ENCODE results near the gene MAB21L2.
A peak's percentile ranks its signal among the peaks of the same experiment; 100 is the strongest.
"Not testable (repeated sequence)": the region's sequence is repeated elsewhere in the genome, so short reads cannot be mapped to it uniquely, and the experiment has no call there.

MAB21L2 gene

DNA sequence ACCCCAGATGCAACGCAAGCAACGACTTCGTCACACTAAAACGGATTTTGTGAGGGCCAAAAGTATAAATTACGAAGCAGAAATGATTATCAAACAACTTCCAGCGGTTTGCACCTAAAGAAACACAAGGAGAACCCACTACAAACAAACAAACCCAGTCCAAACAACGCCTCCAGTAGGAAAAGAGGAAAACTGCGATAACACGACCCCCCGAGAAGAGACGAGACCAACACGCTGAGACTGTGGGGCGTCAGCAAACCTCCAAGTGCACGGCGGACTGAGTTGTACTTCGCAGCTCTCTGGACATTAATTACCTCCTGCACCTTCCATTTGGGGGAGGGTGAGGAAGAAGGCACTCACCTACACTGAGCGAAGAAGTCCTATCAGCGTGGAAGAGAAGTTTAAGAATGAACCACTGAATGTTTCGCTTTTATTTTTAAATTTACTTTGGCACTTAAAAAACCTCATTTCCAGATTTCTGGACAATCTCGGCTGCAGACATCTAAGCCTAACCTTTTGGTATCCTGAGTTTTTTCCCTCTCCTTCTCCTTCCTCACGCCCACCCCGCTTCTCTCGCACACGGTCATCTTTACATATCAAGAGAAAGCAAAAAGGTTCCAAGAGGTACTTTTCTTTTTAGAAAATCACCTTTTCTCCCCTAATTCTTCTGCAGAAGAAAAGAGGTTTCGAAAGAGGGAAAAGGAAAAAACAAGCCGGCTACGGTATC, at the start of gene MAB21L2:
TSS of gene MAB21L2 (plus strand) at position 6 of the 727 bp plus-strand sequence. CDS start 879 bp downstream, outside the sequence.
- DNase-seq: no peak

DNA sequence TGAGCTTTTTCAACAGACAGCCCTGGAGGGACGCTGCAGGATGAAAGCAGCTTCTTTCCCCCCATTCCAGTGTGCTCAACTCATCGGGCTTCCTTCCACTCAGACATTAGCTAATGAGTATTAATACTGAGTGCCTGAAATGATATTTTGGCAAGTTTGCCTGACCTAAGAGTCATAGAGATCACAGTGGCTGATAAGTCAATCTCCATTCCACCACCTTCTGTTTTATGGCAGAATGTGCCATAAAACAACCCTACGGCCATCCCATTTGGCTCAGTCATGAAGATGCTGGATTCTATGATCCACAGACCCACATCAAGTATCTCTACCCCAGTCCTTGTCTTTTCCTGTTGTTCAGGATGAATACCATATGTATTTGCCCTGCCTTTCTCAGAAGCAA, 48.3 kb upstream of the MAB21L2 start:
- DNase-seq: no peak

DNA sequence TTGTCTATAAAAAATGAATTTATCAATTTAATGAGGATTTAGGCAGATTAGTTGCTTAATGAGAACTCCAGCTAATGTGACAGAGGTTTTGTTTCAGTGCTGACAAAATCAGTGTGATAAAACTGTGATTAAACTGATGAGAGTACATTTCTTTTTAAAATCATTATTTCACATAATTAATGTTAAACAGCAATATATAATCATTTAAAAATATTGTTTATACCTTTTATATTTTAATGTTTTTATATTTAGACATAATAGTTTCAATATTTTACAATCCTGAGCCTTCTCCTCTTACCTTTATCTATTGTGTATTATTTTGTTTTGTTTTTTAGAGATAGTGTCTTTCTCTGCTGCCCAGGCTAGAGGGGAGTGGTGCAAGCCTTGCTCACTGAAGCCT, 47.1 kb upstream of the MAB21L2 start:
- no peak for DNase-seq

DNA sequence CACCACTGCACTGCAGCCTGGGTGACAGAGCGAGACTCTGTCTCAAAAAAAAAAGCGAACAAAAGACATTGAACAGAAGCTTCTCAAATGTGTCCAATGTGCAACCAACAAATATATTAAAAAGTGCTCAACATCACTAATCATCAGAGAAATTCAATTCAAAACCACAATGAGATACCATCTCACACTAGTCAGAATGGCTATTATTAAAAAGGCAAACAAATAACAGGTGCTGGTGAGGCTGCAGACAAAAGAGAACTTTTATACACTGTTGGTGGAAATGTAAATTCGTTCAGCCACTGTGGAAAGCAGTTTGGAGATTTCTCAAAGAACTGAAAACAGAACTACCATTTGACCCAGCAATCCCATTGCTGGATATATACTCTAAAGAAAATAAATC, 44.0 kb upstream of the MAB21L2 start:
- DNase-seq: not testable (repeated sequence)

DNA sequence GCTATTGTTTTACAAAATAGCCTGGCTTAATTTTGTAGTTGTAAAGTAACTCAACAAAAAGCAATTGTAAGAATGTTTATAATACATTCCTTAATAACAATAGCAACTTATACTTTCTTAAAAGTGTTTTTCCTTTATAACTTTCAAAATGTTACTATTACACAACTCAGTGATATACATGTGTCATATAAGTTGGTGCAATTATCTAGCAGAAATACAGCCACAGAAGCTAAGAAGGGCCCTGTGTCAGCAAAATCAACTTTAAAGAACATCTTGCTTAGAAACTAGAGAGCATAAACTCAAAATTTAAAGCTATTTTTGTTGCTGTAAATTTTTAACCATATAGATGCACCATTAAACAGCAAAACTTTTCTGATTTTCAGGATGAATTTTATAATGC, 41.4 kb upstream of the MAB21L2 start:
- DNase-seq: no peak

DNA sequence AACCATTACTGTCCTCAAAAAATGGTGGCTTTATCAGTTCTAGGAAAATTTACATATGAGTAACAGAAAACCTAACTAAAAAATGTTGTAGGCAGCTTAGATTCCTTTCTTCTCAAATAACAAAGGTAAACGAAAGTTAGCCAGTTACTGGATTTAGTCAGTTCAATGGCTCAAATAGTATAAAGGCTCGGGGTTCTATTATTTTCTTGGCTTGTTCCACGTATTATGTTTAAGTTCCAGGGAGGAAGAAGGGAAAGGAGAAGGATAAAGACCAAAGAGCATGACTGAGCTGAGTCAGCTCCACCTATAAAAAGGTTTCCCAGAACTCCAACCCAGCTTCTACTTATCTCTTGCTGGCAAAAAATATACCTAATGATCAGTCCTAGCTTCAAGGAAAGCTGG, 41.0 kb upstream of the MAB21L2 start:
- DNase-seq: no peak

DNA sequence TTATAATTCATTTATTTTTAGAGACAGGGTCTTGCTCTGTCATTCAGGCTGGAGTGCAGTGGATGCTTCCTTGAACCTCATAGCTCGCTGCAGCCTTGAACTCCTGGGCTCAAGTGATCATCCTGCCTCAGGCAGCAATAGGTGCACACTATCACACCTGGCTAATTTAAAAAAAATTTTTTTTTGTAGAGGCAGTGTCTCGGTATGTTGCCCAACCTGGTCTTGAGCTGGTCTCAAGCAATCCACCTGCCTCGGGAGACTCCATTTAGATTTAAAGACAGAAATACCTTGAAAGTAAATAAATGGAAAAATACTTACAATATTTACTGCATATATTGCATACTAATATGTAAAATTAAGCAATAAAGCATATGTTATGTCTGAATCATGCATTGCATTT, 40.3 kb upstream of the MAB21L2 start:
- no peak for DNase-seq

DNA sequence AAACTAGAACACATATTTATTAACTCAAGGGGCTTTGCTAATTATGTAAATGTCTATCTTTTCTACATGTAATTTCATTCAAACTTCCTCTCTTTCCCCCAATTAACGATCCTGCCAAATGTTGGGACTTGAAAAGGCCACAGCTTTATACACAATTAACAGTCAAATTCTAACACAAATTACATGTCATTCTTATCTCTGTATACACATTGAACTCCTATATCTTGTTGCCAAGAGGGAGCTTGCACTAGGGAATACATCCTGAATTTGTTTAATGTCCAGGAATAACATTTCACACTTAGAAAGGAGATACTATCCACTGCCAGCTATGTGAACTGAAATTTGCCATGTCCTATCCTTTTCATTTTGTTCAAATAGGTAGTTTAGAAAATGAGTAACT, 38.9 kb upstream of the MAB21L2 start:
- DNase-seq: no peak

DNA sequence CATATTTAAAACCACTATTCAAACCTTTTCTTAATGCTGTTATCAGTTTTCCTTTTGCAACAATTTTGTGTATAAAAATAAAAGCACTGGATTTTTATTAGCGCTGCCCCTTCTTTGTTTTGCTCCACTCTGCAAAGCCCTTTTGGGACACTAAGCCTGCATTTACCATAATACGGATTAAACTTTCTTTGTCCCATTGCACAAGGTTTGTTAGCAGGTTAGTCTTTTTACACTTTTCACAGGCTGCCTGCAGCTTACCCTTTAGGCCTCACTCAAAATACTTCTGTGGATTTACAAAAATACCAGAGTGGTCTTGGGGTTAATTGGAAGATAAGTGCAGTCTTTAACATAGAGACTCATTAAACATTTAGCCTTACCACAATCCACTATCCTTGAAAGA, 35.7 kb upstream of the MAB21L2 start:
- DNase-seq: no peak

DNA sequence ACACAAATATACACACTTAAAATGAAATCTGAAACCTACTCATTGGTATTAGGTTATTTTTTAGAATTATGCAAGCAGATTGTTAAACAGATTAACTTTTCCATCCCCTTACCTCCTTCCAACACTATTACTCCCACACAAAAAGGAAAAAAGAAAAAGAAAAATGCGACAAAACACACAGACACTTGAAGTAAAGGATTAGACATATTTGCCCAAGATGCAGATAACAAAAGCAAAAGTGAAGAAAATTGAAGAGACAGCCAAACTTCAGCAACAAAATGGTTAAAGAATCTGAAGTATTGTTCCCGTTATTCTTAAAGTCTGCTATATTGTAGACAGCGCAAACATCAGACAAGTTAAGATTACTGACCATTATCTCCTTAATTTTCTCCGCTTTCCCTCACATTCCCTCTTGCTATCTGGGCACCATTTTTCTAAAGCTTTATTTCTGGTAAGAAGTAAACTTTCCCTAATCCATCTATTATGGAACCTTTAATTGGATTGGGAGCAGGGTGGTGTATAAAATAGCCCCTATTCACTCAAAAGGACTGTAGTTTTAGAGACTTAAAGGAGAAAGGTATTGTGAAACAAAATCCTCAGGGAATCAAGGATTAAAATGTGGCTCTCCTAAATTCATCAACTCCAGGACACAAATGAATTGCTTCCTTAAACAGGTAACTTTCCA, 34.7 kb upstream of the MAB21L2 start:
- DNase-seq: no peak

DNA sequence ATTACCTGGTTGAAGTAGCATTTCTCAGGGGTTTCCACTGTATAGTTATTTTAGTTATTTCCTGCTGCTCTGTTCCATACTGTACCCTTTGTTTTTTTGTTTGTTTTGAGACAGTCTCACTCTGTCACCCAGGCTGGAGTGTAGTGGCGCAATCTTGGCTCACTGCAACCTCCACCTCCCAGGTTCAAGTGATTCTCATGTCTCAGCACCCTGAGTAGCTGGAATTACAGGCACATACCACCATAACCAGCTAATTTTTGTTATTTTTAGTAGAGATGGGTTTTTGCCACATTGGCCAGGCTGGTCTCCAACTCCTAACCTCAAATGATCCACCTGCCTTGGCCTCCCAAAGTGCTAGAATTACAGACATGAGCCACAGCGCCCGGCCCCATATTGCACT, 24.1 kb upstream of the MAB21L2 start:
- not testable (repeated sequence) for DNase-seq

DNA sequence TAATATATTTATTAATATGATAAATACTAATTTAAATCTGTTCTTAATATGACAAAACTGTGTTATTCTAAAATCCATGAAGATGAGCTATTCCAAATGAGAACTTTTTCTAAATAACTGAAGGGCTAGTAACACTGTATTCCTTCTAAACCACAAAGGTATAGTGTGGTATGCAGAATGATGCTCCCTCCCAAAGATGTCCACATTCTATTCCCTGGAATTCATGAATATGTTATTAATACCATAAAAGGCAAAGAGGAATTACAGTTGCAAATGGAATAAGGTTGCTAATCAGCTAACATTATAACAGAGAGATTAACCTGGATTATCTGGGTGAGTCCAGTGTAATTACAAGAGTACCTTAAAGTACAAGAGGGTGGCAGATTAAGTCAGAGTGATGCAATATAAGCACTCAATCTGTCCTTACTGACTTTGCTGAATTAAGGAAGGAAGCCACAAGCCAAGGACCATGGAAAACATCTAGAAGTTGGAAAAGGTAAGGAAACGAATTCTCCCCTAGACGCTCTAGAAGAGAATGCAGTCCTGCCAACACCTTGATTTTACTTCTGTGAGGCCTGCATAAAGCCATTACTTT, 20.7 kb upstream of the MAB21L2 start:
- DNase-seq: no peak

DNA sequence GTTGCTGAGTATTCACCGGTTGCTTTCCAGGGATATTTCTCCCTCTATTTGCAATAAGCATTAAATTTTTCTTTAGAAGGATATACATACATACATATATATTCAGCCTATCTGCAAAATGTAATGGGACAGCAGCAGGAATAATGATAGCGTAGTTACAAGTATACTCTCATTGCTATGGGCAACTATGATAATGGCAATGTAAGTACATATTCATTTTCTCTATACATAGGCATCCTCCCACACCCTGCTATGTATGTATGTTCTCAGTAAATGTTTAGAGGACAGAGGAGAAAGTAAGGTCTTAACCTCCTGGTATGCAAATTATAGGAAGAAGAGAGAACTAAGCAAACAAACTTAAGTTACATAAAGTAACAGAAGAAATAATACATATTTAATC, 19.7 kb upstream of the MAB21L2 start:
- no peak for DNase-seq

DNA sequence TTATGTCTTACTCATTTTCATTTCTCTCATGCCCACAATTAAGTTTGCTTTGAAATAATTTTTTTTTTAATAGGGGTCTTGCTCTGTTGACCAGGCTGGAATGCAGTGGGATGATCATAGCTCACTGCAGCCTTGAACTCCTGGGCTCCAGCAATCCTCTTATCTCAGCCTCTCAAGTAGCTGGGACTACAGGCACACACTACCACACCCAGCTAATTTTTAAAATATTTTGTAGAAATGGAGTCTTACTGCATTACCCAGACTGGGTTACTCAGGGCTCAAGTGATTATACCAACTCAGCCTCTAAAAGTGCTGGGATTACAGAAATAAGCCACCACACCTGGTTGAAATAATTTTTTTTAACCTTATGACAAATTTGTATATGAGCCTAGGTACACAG, 19.2 kb upstream of the MAB21L2 start:
- DNase-seq: no peak

DNA sequence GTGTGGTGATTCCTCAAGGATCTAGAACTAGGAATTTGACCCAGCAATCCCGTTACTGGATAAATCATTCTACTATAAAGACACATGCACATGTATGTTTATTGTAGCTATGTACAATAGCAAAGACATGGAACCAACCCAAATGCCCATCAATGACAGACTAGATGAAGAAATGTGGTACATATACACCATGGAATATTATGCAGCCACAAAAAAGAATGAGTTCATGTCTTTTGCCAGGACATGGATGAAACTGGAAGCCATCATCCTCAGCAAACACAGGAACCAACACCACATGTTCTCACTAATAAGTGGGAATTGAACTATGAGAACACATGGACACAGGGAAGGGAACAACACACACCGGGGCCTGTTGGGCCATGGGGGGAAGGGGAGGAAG, 17.0 kb upstream of the MAB21L2 start:
- DNase-seq: not testable (repeated sequence)

DNA sequence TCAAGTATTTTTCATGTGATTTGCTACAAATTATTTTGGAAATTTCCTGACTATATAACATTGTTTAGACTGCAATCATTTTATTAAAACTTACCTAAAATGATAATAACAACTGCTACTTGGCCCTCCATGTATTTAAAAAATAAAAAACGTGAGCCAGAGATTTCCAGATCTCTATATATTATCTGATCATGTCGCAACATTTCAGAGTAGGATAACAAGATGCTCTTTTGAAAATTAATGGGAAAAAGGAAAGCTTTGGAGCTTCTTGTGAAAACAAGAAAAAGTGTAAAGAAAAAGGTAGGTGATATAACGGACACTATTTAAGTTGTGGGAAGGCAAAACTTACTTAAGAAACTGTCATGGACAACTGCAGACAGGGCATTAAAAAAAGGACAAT, 14.9 kb upstream of the MAB21L2 start:
- no peak for DNase-seq

DNA sequence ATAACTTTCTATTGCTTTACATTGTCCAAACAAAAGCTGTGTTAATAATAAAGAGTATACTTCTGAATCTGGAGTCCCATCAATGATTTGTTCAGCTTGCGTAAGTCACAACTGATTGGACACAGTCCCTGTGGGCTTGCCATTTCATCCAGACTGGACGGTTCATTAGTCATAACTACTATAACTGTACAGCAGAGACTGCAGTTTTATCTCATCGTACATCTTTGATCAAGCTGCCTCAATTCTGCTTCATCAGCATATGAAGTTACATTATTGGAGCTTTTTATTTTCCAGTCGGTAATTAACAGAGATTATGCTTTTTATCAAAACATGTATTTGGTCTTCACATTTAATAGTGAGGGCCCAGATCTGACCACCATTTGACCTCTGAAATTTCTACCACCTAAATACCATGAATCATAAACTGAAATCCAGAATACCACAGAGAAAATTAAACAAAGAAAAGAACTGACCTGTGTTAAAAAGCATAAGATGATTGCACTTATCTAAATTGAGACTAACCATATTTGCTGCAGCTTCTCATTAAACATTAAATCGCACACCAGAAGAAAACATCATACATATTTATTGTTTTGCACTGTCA, 12.5 kb upstream of the MAB21L2 start:
- DNase-seq: no peak

DNA sequence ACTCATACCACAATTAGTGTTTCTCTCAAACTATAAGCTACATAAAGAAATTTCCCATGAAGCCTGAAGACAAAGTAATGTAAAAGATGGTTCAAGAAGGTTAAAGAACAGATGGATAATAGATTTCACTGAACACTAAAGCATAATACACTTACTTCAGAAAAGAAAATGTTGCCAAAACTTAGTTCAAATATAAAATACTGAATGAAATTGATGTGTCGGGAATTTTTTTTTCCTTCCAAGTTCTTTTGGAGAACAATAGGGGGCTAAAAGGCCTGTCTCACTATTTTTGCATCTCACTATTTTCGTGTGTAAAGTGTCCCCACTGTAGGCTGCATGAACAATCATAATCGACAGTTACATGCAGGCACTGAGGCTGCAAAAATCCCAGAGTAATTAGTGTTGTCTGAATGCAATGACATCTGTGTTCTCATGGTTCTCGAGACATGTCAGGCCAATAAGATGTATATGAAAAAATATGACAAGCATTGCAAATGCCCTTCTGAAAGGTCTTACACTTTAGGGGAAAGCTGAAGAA, 11.9 kb upstream of the MAB21L2 start:
- no peak for DNase-seq

DNA sequence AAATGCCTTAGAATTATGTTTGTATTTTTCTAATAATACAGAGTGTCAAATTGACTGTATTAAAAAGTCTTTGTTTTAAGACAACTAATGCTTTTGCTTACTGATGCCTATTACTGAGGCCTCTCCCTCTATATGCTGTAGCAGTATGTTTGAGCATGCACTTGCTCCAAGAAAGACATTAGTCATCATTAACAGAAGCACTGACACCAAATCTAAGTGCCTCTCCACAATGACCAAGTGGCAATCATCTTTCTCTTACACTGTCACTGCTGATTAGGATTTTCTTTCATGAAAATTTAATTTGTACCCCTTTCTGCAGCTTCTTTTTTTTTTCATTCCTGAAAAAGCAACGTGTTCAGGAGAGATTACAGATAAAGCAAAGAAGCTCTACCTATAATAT, 11.1 kb upstream of the MAB21L2 start:
- peak; percentile 24 for DNase-seq

DNA sequence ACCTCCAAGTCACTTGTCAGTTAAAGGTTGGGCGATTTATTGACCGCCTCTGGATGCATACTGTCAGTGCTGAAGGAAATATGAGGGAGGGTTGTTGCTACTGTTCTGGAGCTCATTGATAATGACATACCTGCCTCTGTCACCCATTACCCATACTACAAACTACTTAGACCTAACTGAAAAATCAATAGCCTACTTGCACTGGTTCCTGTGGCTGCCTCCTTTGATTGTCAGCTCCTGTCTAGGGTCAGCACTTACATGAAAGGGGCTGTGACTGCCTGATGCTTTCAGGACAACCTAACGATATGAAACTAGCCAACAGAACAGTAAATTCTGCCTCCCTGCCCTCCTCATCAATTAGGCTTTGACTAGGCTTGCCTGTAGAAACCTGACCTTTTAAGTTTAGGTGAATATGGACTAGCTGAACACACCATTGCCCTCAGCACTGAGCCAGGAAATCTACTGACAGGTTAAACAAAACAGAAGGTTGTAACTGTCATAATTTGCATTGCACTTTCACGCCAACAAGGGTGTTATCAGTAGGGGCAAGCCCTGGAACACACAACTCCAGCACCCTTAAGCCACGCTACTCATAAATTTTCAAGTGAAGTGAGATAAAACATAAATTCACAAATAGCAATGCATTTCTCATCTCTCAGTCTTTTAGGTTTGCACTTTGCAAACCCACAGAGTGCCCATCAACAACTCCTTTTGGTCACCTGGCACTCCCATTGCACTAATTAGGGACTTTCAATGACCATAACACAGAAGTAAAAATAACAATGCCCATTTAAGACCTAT, 9.0 kb upstream of the MAB21L2 start:
- no peak for DNase-seq

DNA sequence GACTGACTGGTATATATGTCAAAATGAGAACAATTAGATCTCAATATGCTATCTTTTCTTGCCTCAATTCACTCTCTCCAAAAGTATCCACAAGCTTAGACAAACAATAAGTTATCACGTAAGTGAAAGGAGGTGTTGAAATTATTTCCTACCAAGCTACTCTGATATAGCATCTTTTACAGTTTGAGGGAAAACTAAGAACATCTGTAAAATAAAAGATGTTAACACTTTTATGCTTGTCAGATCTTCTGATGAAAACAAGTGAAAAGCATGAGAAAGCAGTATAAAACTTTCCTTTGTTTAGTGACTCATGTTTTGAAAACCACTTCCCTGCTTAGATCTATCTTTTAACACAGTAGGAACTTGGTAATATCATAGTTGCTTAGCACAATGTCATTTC, 8.4 kb upstream of the MAB21L2 start:
- DNase-seq: no peak

DNA sequence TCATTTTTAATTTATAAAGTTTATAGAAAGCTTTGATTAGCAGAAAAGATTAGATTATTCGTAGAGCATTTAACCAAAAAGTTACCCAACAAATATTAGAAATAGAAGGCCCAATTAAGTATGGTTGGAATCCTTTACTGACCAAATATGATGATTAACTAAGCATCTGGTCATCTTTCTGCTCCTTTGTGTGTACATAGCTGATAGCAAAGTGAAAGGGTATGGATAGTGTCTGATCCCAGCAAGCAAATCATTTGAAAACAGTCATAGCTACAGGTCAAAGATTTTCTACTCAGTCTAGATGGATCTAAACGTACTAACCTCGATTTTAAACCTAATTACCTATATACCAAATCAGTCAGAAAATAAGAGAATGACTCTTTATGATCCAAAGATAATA, 7.3 kb upstream of the MAB21L2 start:
- no peak for DNase-seq

DNA sequence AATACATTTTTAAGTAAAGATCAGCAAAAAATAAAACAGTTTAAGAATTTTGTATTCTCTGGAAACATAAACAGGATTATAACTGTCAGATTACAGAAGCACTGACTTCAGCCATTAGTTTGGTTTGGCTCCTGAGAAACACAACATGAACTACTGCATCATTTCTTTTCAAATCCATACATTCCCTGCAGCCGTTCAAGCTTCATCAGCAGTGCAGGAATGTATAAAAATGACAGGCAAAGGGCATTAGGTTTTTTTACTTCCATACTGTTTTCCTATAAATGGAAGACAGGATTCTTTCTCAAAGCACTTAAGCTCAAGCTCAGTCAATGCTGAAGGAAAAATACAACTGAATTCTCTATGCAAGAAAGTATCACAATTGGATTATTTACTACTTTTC, 4.2 kb upstream of the MAB21L2 start:
- no peak for DNase-seq

Measured in NCI-H510A treated with DMSO at 0.1 percent for 48 hours (cell line).